ENCODE data around the gene UBE2H. TPM values are rescaled to one million over a fixed set of nuclear protein-coding genes. Genes with fewer than 3 reads are reported as not detected.

The UBE2H gene
- total RNA-seq, 2 experiments from 2014 or later: 27.9 to 28.3 TPM

DNA sequence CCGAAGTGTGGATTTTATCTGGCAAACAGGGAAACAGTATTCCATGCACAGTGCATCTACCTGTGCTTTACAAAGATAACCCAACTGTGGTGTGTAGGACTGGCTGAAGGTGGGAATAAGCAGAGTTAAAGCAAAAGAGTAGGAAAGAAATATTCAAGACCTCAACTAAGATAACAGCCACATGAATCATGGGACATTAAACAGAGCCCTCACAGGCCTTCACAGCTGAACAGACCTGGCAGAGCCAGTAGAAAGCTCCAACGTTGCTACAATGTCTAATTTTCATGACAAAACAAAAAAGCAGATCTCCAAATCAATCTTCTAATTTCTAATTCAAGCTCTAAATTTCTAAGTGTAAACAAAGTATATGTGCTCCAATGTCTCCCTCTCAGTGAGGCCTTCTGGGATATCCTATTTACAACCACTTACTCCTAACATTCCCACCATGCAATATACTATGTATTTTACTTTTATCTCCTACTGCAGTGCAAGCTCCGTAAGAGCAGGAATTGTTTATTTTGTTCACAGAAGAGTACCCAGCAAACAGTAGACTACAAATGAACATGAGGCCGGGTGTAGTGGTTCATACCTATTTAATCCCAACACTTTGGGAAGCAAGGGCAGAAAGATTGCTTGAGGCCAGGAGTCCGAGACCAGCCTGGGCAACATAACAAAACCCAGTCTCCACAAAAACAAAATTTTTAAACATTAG, 63.5 kb downstream of the UBE2H start:
- H3K36me3 Mint-ChIP-seq: peaks cover 2% of the 10 kb centered on the region
- DNase-seq: no peak
- H3K27ac Mint-ChIP-seq: no peak overlapping the region
- no peak for ATAC-seq
- H3K27me3 Mint-ChIP-seq: no peaks in the 10 kb centered on the region
- H3K4me3 Mint-ChIP-seq: no peak overlapping the region
- CTCF ChIA-PET: interaction anchor here (0.6 to 0.7 kb wide), 2 partner anchors 60 to 107 kb away, joined by 3 read pairs; no protein-coding TSS in a partner anchor
- no peaks in the 10 kb centered on the region for H3K9me3 Mint-ChIP-seq (ENCODE audit: low read depth)
- H3K4me1 Mint-ChIP-seq: no peaks in the 10 kb centered on the region

DNA sequence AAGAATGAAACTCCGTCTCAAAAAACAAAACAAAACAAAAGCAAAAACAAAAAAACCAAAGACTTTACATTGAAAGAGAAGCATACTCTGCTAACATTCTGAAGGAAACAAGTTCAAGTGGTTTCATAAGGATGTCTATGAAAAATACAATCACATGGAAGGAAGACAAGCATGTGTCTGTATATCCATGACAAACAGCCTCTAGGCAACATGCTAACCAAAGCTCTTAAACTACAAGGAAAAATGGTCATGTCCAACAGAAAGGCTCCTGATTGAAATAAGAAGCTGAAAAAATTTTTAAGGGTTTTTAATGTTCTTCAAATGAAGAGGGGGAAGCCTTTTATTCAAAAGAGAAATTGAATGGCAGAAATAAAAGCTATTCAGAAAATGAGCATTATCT, 64.9 kb downstream of the UBE2H start:
- no peak overlapping the region for H3K4me3 Mint-ChIP-seq
- DNase-seq (no peak), ATAC-seq (no peak)
- peaks cover 4% of the 10 kb centered on the region for H3K36me3 Mint-ChIP-seq
- CTCF ChIA-PET: interaction anchor here (1.3 kb wide), 1 partner anchor 275 kb away, joined by 3 read pairs; no protein-coding TSS in a partner anchor
- no peaks in the 10 kb centered on the region for H3K9me3 Mint-ChIP-seq (ENCODE audit: low read depth)
- H3K27ac Mint-ChIP-seq: no peak overlapping the region
- no peaks in the 10 kb centered on the region for H3K4me1 Mint-ChIP-seq
- H3K27me3 Mint-ChIP-seq: no peaks in the 10 kb centered on the region

DNA sequence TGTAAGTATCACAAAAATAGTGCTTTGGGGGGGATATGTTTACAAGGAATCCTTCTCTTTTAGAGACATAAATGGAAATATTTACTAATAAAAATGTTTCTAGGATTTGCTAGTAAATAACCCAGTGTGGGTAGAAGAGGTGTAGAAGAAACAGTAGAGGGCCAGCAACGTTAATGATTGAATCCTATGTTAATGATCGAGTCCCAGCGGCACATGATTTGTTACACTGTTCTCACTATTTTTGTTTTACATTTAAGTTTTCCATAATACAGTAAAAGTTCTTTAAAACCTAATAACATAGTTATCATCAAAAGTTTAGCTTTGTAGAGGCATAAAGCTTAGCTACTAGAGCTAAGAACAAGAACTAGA, 66.0 kb downstream of the UBE2H start:
- no peaks in the 10 kb centered on the region for H3K27me3 Mint-ChIP-seq
- H3K4me1 Mint-ChIP-seq: no peaks in the 10 kb centered on the region
- ATAC-seq (no peak), DNase-seq (no peak)
- H3K4me3 Mint-ChIP-seq: no peak overlapping the region
- H3K27ac Mint-ChIP-seq: no peak overlapping the region
- CTCF ChIA-PET: interaction anchor here (0.7 to 1.3 kb wide), 2 partner anchors 183 to 274 kb away, joined by 3 read pairs; no protein-coding TSS in a partner anchor
- H3K36me3 Mint-ChIP-seq: peaks cover 4% of the 10 kb centered on the region
- no peaks in the 10 kb centered on the region for H3K9me3 Mint-ChIP-seq (ENCODE audit: low read depth)

DNA sequence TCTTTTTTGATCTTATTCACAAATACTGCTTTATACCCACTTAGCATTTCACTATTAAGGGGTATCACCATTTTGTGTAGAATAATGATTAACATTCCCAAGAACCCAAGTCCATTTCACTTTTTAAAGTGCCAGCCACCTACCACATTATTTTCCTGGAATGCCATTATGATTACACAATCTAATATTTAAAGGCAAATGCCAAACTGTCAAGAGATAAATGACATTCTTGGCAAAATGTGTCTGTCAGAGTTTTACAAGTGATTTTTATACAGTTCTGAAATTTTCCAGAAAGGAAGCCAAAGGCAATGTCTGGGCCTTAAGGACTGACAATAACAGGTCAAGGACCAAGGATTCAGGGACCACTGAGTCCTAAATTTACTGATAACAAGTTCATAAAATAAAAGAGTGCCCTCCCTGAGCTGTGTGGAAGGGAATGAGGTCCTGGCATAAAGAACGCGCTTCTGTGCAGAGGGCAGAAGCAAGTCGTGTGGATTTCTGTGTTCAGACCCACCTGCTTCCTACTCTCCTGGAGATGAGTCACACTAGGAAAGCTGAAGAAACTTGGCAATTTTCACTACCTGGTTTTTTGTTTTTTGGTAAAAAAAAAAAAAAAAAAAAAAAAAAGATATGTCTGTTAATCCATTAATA, 66.5 kb downstream of the UBE2H start:
- Mint-ChIP-seq H3K9me3 (ENCODE audit: low read depth) (no peaks in the 10 kb centered on the region), H3K27ac (no peak overlapping the region), H3K4me1 (no peaks in the 10 kb centered on the region), H3K4me3 (no peak overlapping the region), H3K36me3 (peaks cover 4% of the 10 kb centered on the region), H3K27me3 (no peaks in the 10 kb centered on the region)
- CTCF ChIA-PET: interaction anchor here (0.7 kb wide), 1 partner anchor 182 kb away, joined by 3 read pairs; no protein-coding TSS in a partner anchor
- ATAC-seq (no peak), DNase-seq (no peak)

DNA sequence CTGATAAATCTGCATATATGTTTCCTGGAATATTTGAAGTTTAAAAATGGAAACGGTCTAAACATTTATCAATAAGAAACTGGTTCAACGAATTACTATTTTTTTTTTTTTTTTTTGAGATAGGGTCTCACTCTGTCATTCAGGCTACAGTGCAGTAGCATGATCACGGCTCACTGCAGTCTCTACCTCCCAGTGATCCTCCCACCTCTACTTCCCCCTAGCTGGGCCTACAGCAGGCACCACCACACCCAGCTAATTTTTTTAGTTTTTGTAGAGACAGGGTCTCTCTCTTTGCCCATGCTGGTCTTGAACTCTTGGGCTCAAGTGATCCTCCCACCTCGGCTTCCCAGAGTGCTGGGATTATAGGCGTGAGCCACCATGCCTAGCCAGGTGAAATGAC, 68.3 kb downstream of the UBE2H start:
- no peak for ATAC-seq
- Mint-ChIP-seq H3K4me1 (peaks cover 12% of the 10 kb centered on the region), H3K36me3 (peaks cover 6% of the 10 kb centered on the region), H3K9me3 (ENCODE audit: low read depth) (no peaks in the 10 kb centered on the region), H3K4me3 (no peak overlapping the region), H3K27ac (no peak overlapping the region), H3K27me3 (no peaks in the 10 kb centered on the region)
- CTCF ChIA-PET: no interaction called here
- DNase-seq: no peak

DNA sequence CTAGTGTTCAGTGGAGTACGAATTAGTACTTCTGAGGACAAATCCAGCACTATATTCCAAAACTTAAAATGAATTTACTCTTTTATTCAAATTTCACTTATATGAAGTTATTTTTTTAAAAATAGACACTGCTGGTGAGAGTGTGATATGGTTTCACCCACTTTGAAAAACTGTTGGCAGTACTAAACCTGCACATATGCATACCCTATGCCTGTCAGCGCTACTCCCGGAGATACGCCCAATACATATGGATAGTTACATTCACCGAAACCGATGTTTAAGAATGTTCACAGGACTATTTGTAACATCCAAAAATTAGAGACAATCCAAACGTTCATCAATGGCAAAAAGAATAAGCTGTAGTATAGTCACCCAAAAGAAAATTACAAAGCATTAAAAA, 69.6 kb downstream of the UBE2H start:
- Mint-ChIP-seq H3K4me1 (peaks cover 20% of the 10 kb centered on the region), H3K27me3 (no peaks in the 10 kb centered on the region), H3K36me3 (peaks cover 13% of the 10 kb centered on the region), H3K27ac (no peak overlapping the region), H3K4me3 (no peak overlapping the region), H3K9me3 (ENCODE audit: low read depth) (no peaks in the 10 kb centered on the region)
- CTCF ChIA-PET: no interaction called here
- no peak for ATAC-seq
- DNase-seq: no peak

DNA sequence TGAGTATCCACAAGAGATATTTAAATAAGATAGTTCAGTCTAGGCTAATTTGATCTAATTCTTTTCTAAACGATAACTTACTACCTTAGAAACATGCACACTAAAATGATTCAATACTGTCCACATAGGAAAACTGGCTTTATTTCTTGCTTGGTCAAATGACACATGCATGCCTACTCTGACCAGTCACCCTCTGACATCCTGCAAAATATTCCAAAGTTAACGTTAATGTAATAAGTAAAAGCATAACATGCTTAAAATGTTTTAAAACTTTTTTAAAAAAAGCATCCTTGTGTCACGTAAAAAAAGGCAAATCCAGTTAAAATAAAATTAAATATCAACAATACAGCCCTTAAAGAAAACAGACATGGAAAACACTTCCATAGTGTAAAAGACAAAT, 70.2 kb downstream of the UBE2H start:
- H3K36me3 Mint-ChIP-seq: peaks cover 17% of the 10 kb centered on the region
- H3K9me3 Mint-ChIP-seq (ENCODE audit: low read depth): no peaks in the 10 kb centered on the region
- H3K27ac Mint-ChIP-seq: no peak overlapping the region
- ATAC-seq (no peak), DNase-seq (no peak)
- CTCF ChIA-PET: no interaction called here
- no peak overlapping the region for H3K4me3 Mint-ChIP-seq
- no peaks in the 10 kb centered on the region for H3K27me3 Mint-ChIP-seq
- peaks cover 24% of the 10 kb centered on the region for H3K4me1 Mint-ChIP-seq

DNA sequence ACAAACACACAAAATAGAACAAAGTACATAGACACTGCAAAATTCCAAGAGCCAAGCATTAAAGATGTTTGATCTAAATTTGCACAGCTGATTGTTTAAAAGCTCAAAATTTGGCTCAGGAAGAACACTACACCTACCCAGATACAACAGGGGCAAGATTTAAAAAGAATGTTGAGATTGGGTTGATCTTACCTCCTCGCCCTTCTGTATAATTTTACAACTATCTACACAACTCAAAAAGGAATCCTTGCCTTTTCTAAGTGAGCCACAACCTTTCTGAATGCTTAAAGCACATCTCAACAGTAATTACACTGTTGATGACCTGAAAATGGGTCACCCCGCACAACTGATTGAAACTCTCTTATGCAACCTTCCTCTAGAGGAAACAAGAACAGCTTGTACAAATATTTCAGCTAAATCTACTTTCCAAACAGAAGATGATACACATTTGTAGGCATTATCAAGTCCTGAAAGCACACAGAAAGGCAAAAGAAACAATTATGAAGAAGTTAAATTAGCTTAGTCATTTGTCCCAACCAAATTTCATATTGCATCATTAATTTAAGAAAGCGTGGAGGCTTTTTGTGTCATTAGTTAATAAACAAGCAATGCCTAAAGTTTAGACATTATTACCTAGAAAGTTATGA, 75.5 kb downstream of the UBE2H start:
- CTCF ChIA-PET: no interaction called here
- H3K27ac Mint-ChIP-seq: no peak overlapping the region
- ATAC-seq: no peak
- no peaks in the 10 kb centered on the region for H3K27me3 Mint-ChIP-seq
- peaks cover 28% of the 10 kb centered on the region for H3K4me1 Mint-ChIP-seq
- no peak overlapping the region for H3K4me3 Mint-ChIP-seq
- H3K36me3 Mint-ChIP-seq: peaks cover 22% of the 10 kb centered on the region
- DNase-seq: no peak
- H3K9me3 Mint-ChIP-seq (ENCODE audit: low read depth): no peaks in the 10 kb centered on the region

DNA sequence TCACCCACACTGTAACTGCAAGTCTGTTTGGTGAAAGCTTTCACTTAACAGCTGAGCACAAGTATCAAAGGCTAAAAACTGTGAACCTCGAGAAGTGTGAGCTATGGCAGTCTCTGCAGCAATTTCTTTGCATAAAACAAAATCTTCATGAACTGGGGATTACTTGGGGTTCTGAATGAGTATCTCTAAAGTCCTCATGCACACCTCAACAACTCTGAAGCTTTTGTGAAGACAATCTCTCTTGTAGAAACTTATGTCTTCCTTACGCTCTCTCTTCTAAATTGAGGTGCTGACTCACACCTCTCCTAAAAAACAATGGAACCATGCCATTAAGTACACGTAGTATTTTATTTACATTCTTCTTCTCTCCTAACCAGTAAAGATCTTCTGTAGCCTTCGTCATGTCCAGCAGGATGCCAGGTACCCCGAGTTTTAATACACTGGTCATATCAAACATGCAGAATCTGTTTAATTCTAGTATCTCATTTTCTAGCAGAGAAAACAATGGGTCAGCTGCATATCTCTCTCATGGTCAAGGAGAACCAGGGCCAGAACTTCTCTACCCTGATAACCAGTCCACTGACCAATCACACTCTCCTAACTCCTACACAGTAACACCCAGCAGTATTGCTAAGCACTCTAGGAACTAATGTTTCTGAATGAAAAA, 76.9 kb downstream of the UBE2H start:
- H3K9me3 Mint-ChIP-seq (ENCODE audit: low read depth): no peaks in the 10 kb centered on the region
- CTCF ChIA-PET: no interaction called here
- H3K4me3 Mint-ChIP-seq: no peak overlapping the region
- H3K27me3 Mint-ChIP-seq: no peaks in the 10 kb centered on the region
- peaks cover 28% of the 10 kb centered on the region for H3K4me1 Mint-ChIP-seq
- ATAC-seq (no peak), DNase-seq (no peak)
- H3K27ac Mint-ChIP-seq: no peak overlapping the region
- H3K36me3 Mint-ChIP-seq: peaks cover 25% of the 10 kb centered on the region

DNA sequence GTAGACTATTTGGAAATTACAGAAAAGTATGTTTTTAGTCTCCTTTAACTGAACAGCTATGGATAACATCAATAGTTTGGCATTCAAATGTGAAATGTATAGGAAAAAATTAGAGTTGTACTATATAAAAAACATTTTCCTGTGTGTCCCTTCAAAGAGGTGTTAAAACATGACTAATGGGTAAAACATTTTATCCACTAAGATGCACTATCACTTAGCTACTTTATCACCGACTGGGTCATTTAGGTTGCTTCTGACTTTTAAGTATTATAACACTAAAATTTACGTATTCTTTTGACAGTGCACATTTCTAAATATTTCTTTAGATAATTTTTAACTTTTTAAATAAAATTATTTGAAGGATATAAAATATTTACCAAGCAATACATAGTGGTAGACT, 77.6 kb downstream of the UBE2H start:
- no peaks in the 10 kb centered on the region for H3K27me3 Mint-ChIP-seq
- ATAC-seq (no peak), DNase-seq (no peak)
- H3K9me3 Mint-ChIP-seq (ENCODE audit: low read depth): no peaks in the 10 kb centered on the region
- CTCF ChIA-PET: no interaction called here
- H3K4me1 Mint-ChIP-seq: peaks cover 23% of the 10 kb centered on the region
- no peak overlapping the region for H3K4me3 Mint-ChIP-seq
- no peak overlapping the region for H3K27ac Mint-ChIP-seq
- peaks cover 25% of the 10 kb centered on the region for H3K36me3 Mint-ChIP-seq

DNA sequence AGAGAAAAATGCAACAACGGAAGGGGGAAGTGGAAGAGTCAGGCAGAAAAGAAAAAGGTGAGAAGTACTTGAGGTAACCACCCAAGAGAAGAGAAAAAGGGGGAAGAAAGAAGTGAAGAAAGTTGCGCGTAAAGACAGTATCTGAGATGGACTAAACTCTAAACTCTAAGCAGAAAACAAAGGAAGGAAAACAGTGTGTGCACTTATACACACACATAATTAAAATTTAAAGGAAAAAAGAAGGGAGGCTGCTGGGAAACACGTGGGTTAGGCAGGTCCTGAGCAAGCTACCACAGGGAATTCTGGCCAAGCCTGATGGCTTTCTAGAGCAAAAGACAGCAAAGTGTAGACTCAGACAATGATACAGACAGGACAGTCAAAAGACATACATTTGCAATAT, 78.0 kb downstream of the UBE2H start:
- ATAC-seq (no peak), DNase-seq (no peak)
- Mint-ChIP-seq H3K4me1 (peaks cover 18% of the 10 kb centered on the region), H3K9me3 (ENCODE audit: low read depth) (no peaks in the 10 kb centered on the region), H3K4me3 (no peak overlapping the region), H3K27ac (no peak overlapping the region), H3K36me3 (peaks cover 23% of the 10 kb centered on the region), H3K27me3 (no peaks in the 10 kb centered on the region)
- CTCF ChIA-PET: no interaction called here

DNA sequence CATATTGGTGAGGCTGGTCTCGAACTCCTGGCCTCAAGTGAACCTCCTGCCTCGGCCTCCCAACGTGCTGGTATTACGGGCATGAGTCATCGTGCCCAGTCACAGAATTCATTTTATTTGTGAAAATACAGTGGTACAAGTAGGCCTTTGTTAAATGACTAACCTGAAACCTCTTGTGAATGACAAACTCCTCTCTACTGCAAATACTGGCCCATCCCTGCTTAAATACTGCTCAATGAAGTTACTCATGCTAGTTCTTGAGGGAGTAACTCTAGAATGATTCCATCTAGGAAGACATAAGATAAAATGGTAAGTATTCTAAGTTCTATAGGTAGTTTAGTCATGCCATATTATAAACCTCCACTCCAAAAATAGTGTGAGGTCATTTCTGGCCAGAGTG, 80.7 kb downstream of the UBE2H start:
- no peak for DNase-seq
- no peaks in the 10 kb centered on the region for H3K27me3 Mint-ChIP-seq
- ATAC-seq: no peak
- peaks cover 13% of the 10 kb centered on the region for H3K36me3 Mint-ChIP-seq
- H3K27ac Mint-ChIP-seq: no peak overlapping the region
- no peaks in the 10 kb centered on the region for H3K9me3 Mint-ChIP-seq (ENCODE audit: low read depth)
- no peaks in the 10 kb centered on the region for H3K4me1 Mint-ChIP-seq
- CTCF ChIA-PET: no interaction called here
- no peak overlapping the region for H3K4me3 Mint-ChIP-seq

DNA sequence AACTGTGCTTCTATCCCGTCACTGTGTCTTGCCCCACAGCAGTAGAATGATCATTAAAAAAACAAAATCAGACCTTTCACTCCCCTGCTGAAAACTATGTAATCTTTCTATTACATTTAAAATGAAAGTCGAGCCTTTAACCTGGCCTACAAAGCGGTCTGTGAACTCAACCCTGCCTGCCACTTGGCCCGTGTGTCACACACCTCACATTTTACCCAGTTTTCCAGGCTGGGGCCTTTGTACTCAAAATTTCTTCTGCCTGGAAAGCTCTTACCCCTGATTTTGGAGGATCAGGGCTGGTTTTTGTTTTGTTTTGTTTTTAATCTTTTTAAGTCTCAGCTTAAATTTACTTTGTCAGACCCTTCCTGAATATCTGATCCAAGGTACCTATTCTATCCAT, 82.1 kb downstream of the UBE2H start:
- DNase-seq (no peak), ATAC-seq (no peak)
- CTCF ChIA-PET: no interaction called here
- Mint-ChIP-seq H3K36me3 (peaks cover 10% of the 10 kb centered on the region), H3K27me3 (no peaks in the 10 kb centered on the region), H3K4me3 (no peak overlapping the region), H3K9me3 (ENCODE audit: low read depth) (no peaks in the 10 kb centered on the region), H3K4me1 (no peaks in the 10 kb centered on the region), H3K27ac (no peak overlapping the region)
